Measurements from ENCODE around the gene SPATA4. TPM values are rescaled to one million over a fixed set of nuclear protein-coding genes. Genes with fewer than 3 reads are reported as not detected.

The SPATA4 gene
- total RNA-seq: not detected in 2 replicates

DNA sequence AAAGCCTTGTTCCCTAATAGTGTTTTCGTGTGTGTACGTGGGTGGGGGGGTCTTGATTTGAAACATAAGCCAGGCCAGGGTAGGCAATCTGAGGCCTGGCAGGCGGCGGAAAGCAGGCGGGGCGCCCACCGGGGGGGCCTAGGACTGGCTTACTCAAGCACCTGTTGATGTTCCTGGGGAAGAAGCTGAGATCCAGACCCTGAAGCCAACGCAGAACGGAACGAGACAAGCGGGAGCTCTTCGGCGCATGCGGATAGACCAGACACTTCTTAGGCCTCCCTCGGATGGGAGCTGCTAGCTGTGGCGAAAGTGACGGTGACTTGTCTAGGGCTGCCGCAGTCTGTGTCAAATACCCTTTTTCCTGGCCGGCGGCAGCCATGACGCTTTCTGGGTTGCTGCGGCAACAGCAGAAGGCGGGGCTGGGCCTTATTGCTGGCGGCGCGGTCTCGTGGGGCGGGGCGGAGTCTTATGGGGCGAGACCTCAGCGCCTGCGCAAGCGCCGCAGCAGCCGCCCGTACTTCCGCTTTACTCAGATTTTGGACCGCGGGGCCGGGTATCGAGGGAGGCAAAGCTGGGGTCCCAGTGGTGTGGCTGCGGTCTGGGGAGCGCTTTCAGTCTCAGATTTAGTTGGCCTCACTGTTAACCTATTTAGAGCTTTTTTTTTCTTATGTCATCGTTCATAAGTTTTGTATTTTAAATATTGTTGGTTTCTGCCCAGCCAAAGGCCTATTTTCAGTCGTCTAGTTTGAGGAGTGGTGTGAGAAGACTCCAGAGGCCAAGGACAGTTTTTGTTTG lies at the start of gene SPATA4:
Gene SPATA4, minus strand, starts transcription at position 402 of the 795 bp plus-strand sequence. Its CDS starts 23 bp downstream, at position 379.

Other genes with a start within 250 kb of the SPATA4 start
- gene WDR17, start 129.7 kb downstream of the SPATA4 start, total RNA-seq: 0.26 and 0.58 TPM in 2 replicates
- 1.8 TPM in 1 of 2 replicates, not detected in the other for gene ASB5, start 73.6 kb upstream of the SPATA4 start, total RNA-seq
- gene SPCS3, start 124.4 kb upstream of the SPATA4 start, total RNA-seq: 53.8 and 71.5 TPM in 2 replicates